GM23338 (cell line): ENCODE data around the gene SMAD9.

ENCODE experiments used
- EZH2 ChIP-seq: fragments of 200-600 bp; sonication (generic); IDR thresholded peaks from one replicate; pipeline ENCODE4 v1.8.0; 2017; ENCODE audit warnings: antibody characterized with exemption, mild to moderate bottlenecking, low read depth; ENCODE audit not compliant: unreplicated experiment
- NANOG ChIP-seq: IDR thresholded peaks from 2 replicates; pipeline ENCODE4 v1.6.1; 2016; ENCODE audit warnings: antibody characterized with exemption, borderline replicate concordance
- TF ChIP-seq, protein P1 (sequence below): IDR thresholded peaks from one replicate; pipeline ENCODE4 v1.6.1; 2018; ENCODE audit warnings: antibody characterized with exemption; ENCODE audit not compliant: unreplicated experiment
- TF ChIP-seq, protein P2 (sequence below), 2 experiments: fragments of 200-600 bp in 1 of 2; sonication (generic) in 1 of 2; conservative IDR thresholded peaks; 2 replicates each; pipeline versions ENCODE4 v1.5.1 to v1.6.1; 2016 to 2017; ENCODE audit warnings: antibody characterized with exemption in 2 of 2, low read depth in 2 of 2, mild to moderate bottlenecking in 2 of 2, moderate library complexity in 1 of 2

DNA sequence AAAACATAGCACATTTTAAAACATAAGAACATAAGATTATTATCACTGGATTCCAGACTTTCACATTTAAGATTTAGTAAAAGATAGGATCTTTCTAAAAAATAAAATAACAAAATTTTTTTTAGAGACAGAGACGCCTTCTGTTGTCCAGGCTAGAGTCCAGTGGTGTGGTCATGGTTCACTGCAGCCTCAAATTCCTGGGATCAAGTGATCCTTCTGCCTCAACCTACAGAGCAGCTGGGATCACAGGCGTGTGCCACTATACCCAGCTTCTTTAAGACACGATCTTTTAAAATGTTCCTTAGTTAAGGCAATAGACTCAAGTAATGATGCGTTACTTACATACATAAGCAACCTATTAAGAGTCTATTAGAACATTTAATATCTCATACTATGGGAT, 46.4 kb upstream of the SMAD9 start:
- no peak for TF ChIP-seq EZH2
- TF ChIP-seq, protein P1, sequence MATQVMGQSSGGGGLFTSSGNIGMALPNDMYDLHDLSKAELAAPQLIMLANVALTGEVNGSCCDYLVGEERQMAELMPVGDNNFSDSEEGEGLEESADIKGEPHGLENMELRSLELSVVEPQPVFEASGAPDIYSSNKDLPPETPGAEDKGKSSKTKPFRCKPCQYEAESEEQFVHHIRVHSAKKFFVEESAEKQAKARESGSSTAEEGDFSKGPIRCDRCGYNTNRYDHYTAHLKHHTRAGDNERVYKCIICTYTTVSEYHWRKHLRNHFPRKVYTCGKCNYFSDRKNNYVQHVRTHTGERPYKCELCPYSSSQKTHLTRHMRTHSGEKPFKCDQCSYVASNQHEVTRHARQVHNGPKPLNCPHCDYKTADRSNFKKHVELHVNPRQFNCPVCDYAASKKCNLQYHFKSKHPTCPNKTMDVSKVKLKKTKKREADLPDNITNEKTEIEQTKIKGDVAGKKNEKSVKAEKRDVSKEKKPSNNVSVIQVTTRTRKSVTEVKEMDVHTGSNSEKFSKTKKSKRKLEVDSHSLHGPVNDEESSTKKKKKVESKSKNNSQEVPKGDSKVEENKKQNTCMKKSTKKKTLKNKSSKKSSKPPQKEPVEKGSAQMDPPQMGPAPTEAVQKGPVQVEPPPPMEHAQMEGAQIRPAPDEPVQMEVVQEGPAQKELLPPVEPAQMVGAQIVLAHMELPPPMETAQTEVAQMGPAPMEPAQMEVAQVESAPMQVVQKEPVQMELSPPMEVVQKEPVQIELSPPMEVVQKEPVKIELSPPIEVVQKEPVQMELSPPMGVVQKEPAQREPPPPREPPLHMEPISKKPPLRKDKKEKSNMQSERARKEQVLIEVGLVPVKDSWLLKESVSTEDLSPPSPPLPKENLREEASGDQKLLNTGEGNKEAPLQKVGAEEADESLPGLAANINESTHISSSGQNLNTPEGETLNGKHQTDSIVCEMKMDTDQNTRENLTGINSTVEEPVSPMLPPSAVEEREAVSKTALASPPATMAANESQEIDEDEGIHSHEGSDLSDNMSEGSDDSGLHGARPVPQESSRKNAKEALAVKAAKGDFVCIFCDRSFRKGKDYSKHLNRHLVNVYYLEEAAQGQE = no peak
- TF ChIP-seq, protein P2, sequence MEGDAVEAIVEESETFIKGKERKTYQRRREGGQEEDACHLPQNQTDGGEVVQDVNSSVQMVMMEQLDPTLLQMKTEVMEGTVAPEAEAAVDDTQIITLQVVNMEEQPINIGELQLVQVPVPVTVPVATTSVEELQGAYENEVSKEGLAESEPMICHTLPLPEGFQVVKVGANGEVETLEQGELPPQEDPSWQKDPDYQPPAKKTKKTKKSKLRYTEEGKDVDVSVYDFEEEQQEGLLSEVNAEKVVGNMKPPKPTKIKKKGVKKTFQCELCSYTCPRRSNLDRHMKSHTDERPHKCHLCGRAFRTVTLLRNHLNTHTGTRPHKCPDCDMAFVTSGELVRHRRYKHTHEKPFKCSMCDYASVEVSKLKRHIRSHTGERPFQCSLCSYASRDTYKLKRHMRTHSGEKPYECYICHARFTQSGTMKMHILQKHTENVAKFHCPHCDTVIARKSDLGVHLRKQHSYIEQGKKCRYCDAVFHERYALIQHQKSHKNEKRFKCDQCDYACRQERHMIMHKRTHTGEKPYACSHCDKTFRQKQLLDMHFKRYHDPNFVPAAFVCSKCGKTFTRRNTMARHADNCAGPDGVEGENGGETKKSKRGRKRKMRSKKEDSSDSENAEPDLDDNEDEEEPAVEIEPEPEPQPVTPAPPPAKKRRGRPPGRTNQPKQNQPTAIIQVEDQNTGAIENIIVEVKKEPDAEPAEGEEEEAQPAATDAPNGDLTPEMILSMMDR (conservative IDR thresholded peaks at IDR 0.05; ENCODE audit: low read depth in 2 of 2) = no peak
- TF ChIP-seq NANOG = no peak
